Ovary (tissue), 10 donors: ENCODE measurements around the gene CASP1. TPM values are rescaled to one million over a fixed set of nuclear protein-coding genes. Genes with fewer than 3 reads are reported as not detected.
"Not testable (repeated sequence)": the region's sequence is repeated elsewhere in the genome, so short reads cannot be mapped to it uniquely, and the experiment has no call there.

ENCODE experiments used
- DNase-seq, 5 donors: peaks; one replicate each; pipeline ENCODE4 v3.0.0-alpha.2; 2019 to 2020
- H3K27ac ChIP-seq, 2 donors: fragments of 200-600 bp; one replicate each; pipeline versions ENCODE4 v1.5.1 to v1.8.0; 2019 to 2022
- H3K27me3 ChIP-seq: fragments of 200-600 bp; one replicate; pipeline ENCODE4 v1.8.0; 2022
- H3K36me3 ChIP-seq: fragments of 200-600 bp; sonication (generic); one replicate; pipeline ENCODE4 v1.5.1; 2019
- H3K4me1 ChIP-seq: one replicate; pipeline ENCODE4 v1.8.1; 2013; ENCODE audit warnings: mild to moderate bottlenecking, moderate library complexity; ENCODE audit not compliant: insufficient read depth
- H3K4me3 ChIP-seq: fragments of 200-600 bp; sonication (generic); one replicate; pipeline ENCODE4 v1.5.1; 2017
- H3K9me3 ChIP-seq, 2 donors: fragments of 200-600 bp in 1 of 2; sonication (generic) in 1 of 2; one replicate each; pipeline versions ENCODE4 v1.5.1 to v1.8.1; 2013 to 2019; ENCODE audit warnings: mild to moderate bottlenecking in 1 of 2, moderate library complexity in 1 of 2
- CTCF ChIP-seq, 3 donors: fragments of 450-650 bp in 2 of 3; fragments of 200-600 bp in 1 of 3; IDR thresholded peaks; one replicate each; pipeline versions ENCODE4 v1.5.1 to v1.8.0; 2016 to 2022; ENCODE audit warnings: antibody characterized with exemption in 3 of 3, mild to moderate bottlenecking in 1 of 3
- EP300 ChIP-seq: sonication (generic); formaldehyde crosslinking; IDR thresholded peaks from one replicate; pipeline ENCODE4 v1.6.1; 2017; ENCODE audit warnings: antibody characterized with exemption
- POLR2A ChIP-seq: fragments of 450-650 bp; IDR thresholded peaks from one replicate; pipeline ENCODE4 v1.6.1; 2017; ENCODE audit warnings: antibody characterized with exemption, mild to moderate bottlenecking, moderate library complexity
- WGBS, 3 donors: extraction: QIAGEN DNeasy Blood & Tissue Kit in 1 of 3; methylation state at CpG; one replicate each; pipeline versions ENCODE4 v1.1.5 to v1.1.7; 2013 to 2017; 5-methylcytosine and 5-hydroxymethylcytosine counted together
- intact Hi-C, 4 donors: fragments of 100-400 bp; cut with DNase I; formaldehyde crosslinking; loops; one replicate each; pipeline versions ENCODE4 v1.11.0 to v1.15.1; 2022 to 2023
- long read RNA-seq, 3 donors: library from polyadenylated mRNA in 2 of 3; unstranded in 2 of 3; transcript quantifications; one replicate each; pipeline ENCODE4 v2.0.0 and lab custom pipeline, GENCODE V29; 2021 to 2026
- polyA plus RNA-seq, 2 donors: library from polyadenylated mRNA; stranded (reverse); fragments of 200-250 nt in 1 of 2; fragments of 350-450 nt in 1 of 2; fragmentation: Illumina TruSeq in 1 of 2; extraction: RNeasy Lipid Tissue Mini Kit (QIAGEN cat#74804) in 1 of 2; gene quantifications; one replicate each; pipeline ENCODE4 v1.2.3, GENCODE V29; 2013 to 2014
- total RNA-seq, 7 donors: library from RNA; depleted of rRNA in 2 of 7; stranded (reverse); fragments of >200 nt in 2 of 7; fragmentation: NEBNext Ultra II Directional in 3 of 7; extraction: Animal tissue kit (Norgen Biotek cat#: 25700) in 3 of 7; gene quantifications; one replicate each; pipeline versions ENCODE4 v1.1.0 to v1.2.4, GENCODE V29; 2016 to 2023
- donor health status: DM: no; HTN: no; CAD: no; lungs with moderate emphysema.
- donor health status: DM: no; HTN: no; CAD: no.
- donor health status: Bipolar disorder and iron deficiency.
- donor health status: DM: yes; HTN: yes; CAD: no.
- donor health status: DM: no; HTN: no; CAD: no.
- donor health status: DM: yes; HTN: yes; CAD: no.

Gene CASP1
- 10 to 100 TPM in 6 of 7 donors, 1 to 10 TPM in 1; 4.2 to 17.2 (median 11.0) TPM for total RNA-seq
- polyA plus RNA-seq: 10 to 100 TPM; 12.9 to 24.7 TPM
- long read RNA-seq, donor 1, transcript CASP1-202 (10 exons, 1,477 nt): major isoform, 9 of 17 reads
- long read RNA-seq, donor 1, partial matches to known transcripts: 2 of 17 reads
- long read RNA-seq, donor 1, other reads (novel, unspliced or antisense): 3 of 17 reads
- long read RNA-seq, donor 2, partial matches to known transcripts: 0 of 1 reads
- long read RNA-seq, donor 2, other reads (novel, unspliced or antisense): 0 of 1 reads
- long read RNA-seq, donor 3, partial matches to known transcripts: 0 of 4 reads
- long read RNA-seq, donor 3, other reads (novel, unspliced or antisense): 2 of 4 reads

GRCh38 chr11:105034813-105035620 lies at the start of gene CASP1:
CASP1 (minus strand) TSS chr11:105035144; CDS start chr11:105035113, 31 bp downstream.
- Histone ChIP-seq H3K36me3 (no peaks in the 10 kb centered on the region), H3K27me3 (no peaks in the 10 kb centered on the region), H3K4me1 (peaks cover 3% of the 10 kb centered on the region), H3K4me3 (peak within 1 kb of the TSS; percentile 30), H3K27ac (peak within 1 kb of the TSS in 1 of 2 donors; percentile 58), H3K9me3 (no peaks in the 10 kb centered on the region)
- no peak for TF ChIP-seq CTCF (IDR thresholded peaks at IDR 0.05)
- TF ChIP-seq EP300: no peak
- TF ChIP-seq POLR2A: no peak
- 11 to 15% (median 12%) methylated on average over 3 of the region's 3 CpGs for WGBS, 3 donors
- peak in 3 of 5 donors; percentile 34 to 62 (median 39) for DNase-seq
- intact Hi-C loops: no loop called here

- no peak overlapping the region for H3K4me3 ChIP-seq
- DNase-seq: peak in 1 of 5 donors; percentile 2
- WGBS, 3 donors: 85 to 96% (median 88%) methylated on average over 5 of the region's 5 CpGs
- H3K27ac ChIP-seq: no peak overlapping the region
- H3K9me3 ChIP-seq: no peaks in the 10 kb centered on the region
- H3K4me1 ChIP-seq: no peaks in the 10 kb centered on the region
- intact Hi-C loops: no loop called here
- H3K27me3 ChIP-seq: no peaks in the 10 kb centered on the region
- H3K36me3 ChIP-seq: no peaks in the 10 kb centered on the region
- TF ChIP-seq CTCF (IDR thresholded peaks at IDR 0.05): no peak
- no peak for TF ChIP-seq POLR2A
- no peak for TF ChIP-seq EP300
These were observed 46.6 kb upstream of the CASP1 start for GRCh38 chr11:105081412-105082150.

GRCh38 chr11:105080171-105080906 lies 45.4 kb upstream of the CASP1 start:
- H3K36me3 ChIP-seq, intact Hi-C loops, H3K9me3 ChIP-seq, DNase-seq, H3K27me3 ChIP-seq, H3K4me1 ChIP-seq, H3K27ac ChIP-seq, H3K4me3 ChIP-seq: not testable (repeated sequence)
- WGBS, 3 donors: 47 to 55% (median 53%) methylated on average over 6 of the region's 6 CpGs

GRCh38 chr11:105078283-105078682 lies 43.3 kb upstream of the CASP1 start:
- Histone ChIP-seq H3K27me3 (no peaks in the 10 kb centered on the region), H3K4me1 (no peaks in the 10 kb centered on the region), H3K9me3 (no peaks in the 10 kb centered on the region), H3K36me3 (no peaks in the 10 kb centered on the region), H3K27ac (no peak overlapping the region), H3K4me3 (no peak overlapping the region)
- intact Hi-C loops: no loop called here
- TF ChIP-seq EP300: no peak
- TF ChIP-seq CTCF (IDR thresholded peaks at IDR 0.05): no peak
- TF ChIP-seq POLR2A: no peak
- no peak for DNase-seq
- WGBS, 3 donors: 91 to 96% (median 92%) methylated on average over 3 of the region's 3 CpGs

- H3K27ac ChIP-seq, DNase-seq, intact Hi-C loops, H3K36me3 ChIP-seq, H3K4me3 ChIP-seq, H3K9me3 ChIP-seq, H3K4me1 ChIP-seq, H3K27me3 ChIP-seq: not testable (repeated sequence)
- 77 to 88% (median 79%) methylated on average over 4 of the region's 4 CpGs for WGBS, 3 donors
These were observed 42.3 kb upstream of the CASP1 start for GRCh38 chr11:105077141-105077790.
